ENCODE data around the gene OTOP2. TPM values are rescaled to one million over a fixed set of nuclear protein-coding genes. Genes with fewer than 3 reads are reported as not detected.

Gene OTOP2
- total and polyA plus RNA-seq, 2 experiments from 2014 or later: not detected

DNA sequence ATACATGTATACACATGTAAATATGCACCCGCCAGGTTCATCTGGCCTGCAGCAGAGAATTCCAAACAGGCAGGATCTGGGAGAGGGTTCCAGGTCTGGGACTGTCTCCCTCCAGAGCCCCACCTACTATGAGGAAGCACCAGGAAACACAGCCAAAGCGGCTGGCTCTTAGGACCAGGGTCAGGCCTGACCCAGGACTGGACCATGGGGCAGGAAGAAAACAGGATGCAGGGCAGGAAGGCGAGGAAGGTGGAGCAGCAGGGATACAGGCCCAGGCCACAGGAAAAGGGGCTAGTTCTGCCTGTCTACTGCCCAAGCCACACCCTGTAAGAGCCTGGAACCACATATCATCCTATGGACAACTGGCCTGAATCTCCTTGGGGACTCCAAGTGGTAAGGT is 46.3 kb downstream of the OTOP2 start:
- Histone ChIP-seq H3K4me3 (no peak overlapping the region), H3F3A (ENCODE audit: insufficient read depth) (no peaks in the 10 kb centered on the region), H3K36me3 (ENCODE audit: low read depth) (no peaks in the 10 kb centered on the region), H3K9me3 (ENCODE audit: low read depth) (no peaks in the 10 kb centered on the region), H3K4me1 (ENCODE audit: insufficient read depth) (no peaks in the 10 kb centered on the region), H3K9ac (no peak overlapping the region), H3K79me2 (ENCODE audit: insufficient read depth) (no peaks in the 10 kb centered on the region), H3K9me2 (ENCODE audit: insufficient read depth) (no peaks in the 10 kb centered on the region), H3K27ac (no peak overlapping the region), H4K20me1 (ENCODE audit: insufficient read depth) (no peaks in the 10 kb centered on the region), H3K4me2 (ENCODE audit: unreplicated experiment) (no peak overlapping the region), H3K27me3 (replicated peaks; ENCODE audit: insufficient read depth) (peaks cover 27% of the 10 kb centered on the region), H2AFZ (no peak overlapping the region)
- in situ Hi-C loops (cut with MboI): no loop called here
- 85 to 96% methylated on average over 3 of the region's 3 CpGs for WGBS, 2 experiments (ENCODE audit: low coverage in 1 of 2, low lambda C conversion rate in 2 of 2, missing lambda C conversion rate in 2 of 2)
- no peak for DNase-seq
- no peak for TF ChIP-seq EZH2 (IDR thresholded peaks at IDR 0.05; ENCODE audit: insufficient read depth, poor library complexity, severe bottlenecking)
- no peak for TF ChIP-seq EZH2phosphoT487 (IDR thresholded peaks at IDR 0.05; ENCODE audit: insufficient read depth, low read depth)

DNA sequence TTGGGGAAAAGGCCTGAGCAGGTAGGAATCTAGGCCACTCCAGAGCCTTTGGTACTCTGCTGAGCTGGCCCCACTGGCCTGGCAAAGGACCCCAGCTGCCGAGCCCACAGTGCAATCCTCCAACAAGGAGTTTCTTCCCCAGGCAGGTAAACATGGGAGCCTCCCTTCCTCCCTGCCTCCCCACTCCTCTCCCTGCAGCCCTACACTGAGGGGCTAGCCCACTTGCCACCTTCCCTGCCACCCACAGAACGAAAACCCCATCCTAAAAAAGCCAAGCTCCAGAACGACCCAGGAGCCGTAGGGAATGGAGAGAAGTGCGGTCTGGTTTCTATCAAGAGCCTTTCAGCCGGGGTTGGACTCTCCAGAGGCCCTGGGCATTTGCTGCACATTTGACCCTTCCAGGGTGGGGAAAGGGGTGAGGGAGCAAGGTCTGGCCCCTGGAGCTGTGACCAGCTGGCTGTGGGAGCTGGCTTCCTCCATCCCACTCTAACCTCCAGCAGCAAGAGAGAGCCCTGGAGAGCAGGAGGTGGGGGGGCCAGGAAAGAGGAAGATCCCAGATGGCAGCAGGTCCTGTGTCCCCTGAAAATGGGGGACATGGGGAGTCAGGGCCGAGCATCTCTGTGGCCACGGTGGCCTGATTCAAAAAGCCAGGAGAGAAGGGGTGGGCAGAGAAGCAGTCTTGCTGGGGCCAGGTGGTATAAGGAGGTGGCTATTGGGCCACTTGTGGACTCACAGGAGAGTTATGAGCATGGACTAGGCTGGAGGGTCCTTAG is 47.2 kb downstream of the OTOP2 start:
- TF ChIP-seq EZH2 (IDR thresholded peaks at IDR 0.05; ENCODE audit: insufficient read depth, poor library complexity, severe bottlenecking): no peak
- TF ChIP-seq EZH2phosphoT487 (IDR thresholded peaks at IDR 0.05; ENCODE audit: insufficient read depth, low read depth): no peak
- H3K4me2 ChIP-seq (ENCODE audit: unreplicated experiment): no peak overlapping the region
- WGBS, 2 experiments (ENCODE audit: low coverage in 1 of 2, low lambda C conversion rate in 2 of 2, missing lambda C conversion rate in 2 of 2): 86% methylated on average over 8 of the region's 8 CpGs

DNA sequence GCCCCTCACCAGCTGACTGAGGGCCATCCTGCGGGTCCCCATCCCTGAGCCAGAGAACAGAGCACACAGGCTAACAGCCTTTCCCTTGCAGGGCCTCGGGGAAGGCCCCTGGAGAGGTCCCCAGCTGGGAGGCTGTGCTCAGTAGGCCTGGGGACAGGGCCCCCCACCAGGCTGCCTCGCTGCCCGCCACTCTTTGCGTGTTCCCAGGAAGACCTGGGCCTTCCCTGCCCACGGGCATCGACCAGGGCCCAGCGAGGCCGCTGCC is 47.7 kb downstream of the OTOP2 start:
- 29 to 43% methylated on average over 8 to 9 of the region's 9 CpGs for WGBS, 2 experiments (ENCODE audit: low coverage in 1 of 2, low lambda C conversion rate in 2 of 2, missing lambda C conversion rate in 2 of 2)
- no peak for DNase-seq
- Histone ChIP-seq H3K27me3 (replicated peaks; ENCODE audit: insufficient read depth) (peaks cover 28% of the 10 kb centered on the region), H3K9ac (no peak overlapping the region), H3K36me3 (ENCODE audit: low read depth) (no peaks in the 10 kb centered on the region), H4K20me1 (ENCODE audit: insufficient read depth) (no peaks in the 10 kb centered on the region), H3K4me2 (ENCODE audit: unreplicated experiment) (no peak overlapping the region), H3K9me3 (ENCODE audit: low read depth) (no peaks in the 10 kb centered on the region), H3K27ac (no peak overlapping the region), H2AFZ (no peak overlapping the region), H3K79me2 (ENCODE audit: insufficient read depth) (no peaks in the 10 kb centered on the region), H3K4me3 (no peak overlapping the region), H3K9me2 (ENCODE audit: insufficient read depth) (no peaks in the 10 kb centered on the region), H3F3A (ENCODE audit: insufficient read depth) (no peaks in the 10 kb centered on the region), H3K4me1 (ENCODE audit: insufficient read depth) (no peaks in the 10 kb centered on the region)
- TF ChIP-seq EZH2phosphoT487 (IDR thresholded peaks at IDR 0.05; ENCODE audit: insufficient read depth, low read depth) (no peak), EZH2 (IDR thresholded peaks at IDR 0.05; ENCODE audit: insufficient read depth, poor library complexity, severe bottlenecking) (no peak)
- in situ Hi-C loops (cut with MboI): no loop called here

More for the DNA sequence above, 47.2 kb downstream of the OTOP2 start:
- Histone ChIP-seq H3K79me2 (ENCODE audit: insufficient read depth) (no peaks in the 10 kb centered on the region), H3K4me1 (ENCODE audit: insufficient read depth) (no peaks in the 10 kb centered on the region), H3F3A (ENCODE audit: insufficient read depth) (no peaks in the 10 kb centered on the region), H3K9ac (no peak overlapping the region), H3K36me3 (ENCODE audit: low read depth) (no peaks in the 10 kb centered on the region), H2AFZ (no peak overlapping the region), H3K4me3 (no peak overlapping the region), H3K27ac (no peak overlapping the region), H3K9me2 (ENCODE audit: insufficient read depth) (no peaks in the 10 kb centered on the region), H3K27me3 (replicated peaks; ENCODE audit: insufficient read depth) (peaks cover 28% of the 10 kb centered on the region), H4K20me1 (ENCODE audit: insufficient read depth) (no peaks in the 10 kb centered on the region), H3K9me3 (ENCODE audit: low read depth) (no peaks in the 10 kb centered on the region)
- in situ Hi-C loops (cut with MboI): no loop called here
- no peak for DNase-seq

DNA sequence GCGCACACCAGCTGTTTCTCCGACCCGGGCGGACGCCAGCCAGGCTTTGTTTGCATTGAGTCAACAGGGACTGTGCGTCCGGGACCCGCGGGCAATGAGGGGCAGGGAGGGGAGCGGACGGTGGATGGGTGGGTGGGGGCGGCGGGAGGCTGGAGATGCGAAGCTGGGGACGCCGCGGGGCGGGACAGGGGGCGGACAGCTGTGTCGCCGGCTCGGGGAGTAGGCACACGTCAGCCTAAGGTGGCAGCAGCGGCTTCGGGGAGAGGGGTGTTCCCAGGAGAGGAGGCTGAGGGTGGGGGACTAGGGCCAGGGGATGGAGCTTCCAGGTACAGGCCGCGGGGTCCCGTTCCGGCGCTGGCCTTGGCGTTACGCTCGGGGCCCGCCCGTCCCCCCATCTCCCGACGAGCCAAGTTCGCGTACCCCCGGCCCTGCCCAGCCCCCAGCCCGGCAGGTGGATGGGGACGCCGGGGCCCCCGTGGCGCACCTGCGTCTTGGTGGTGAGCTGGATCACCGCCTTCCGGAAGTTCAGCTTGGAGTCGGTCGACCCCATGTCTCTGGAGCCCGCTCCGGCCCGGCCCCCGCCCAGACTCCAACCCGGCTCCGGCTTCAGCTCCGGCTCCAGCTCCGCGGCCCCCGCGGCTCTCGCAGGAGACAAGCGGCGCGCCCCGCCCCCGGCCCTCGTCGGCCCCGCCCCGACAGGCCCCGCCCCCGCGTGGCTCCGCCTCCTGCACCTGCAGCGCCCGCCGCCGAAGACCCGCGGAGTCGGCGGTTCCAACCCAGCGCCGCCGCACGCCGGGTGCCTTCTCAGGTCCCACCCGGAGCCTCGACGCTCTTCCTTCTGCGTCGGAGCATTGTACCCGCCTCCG is 48.3 kb downstream of the OTOP2 start, which contains the start of gene HID1:
TSS of gene HID1 (minus strand) at position 653 of the 866 bp plus-strand sequence. CDS start at position 550, 103 bp downstream.
- WGBS, 2 experiments (ENCODE audit: low coverage in 1 of 2, low lambda C conversion rate in 2 of 2, missing lambda C conversion rate in 2 of 2): 7 to 10% methylated on average over 28 to 38 of the region's 95 CpGs
- Histone ChIP-seq H3K9me2 (ENCODE audit: insufficient read depth) (no peaks in the 10 kb centered on the region), H2AFZ (no peak within 1 kb of the TSS), H3K9me3 (ENCODE audit: low read depth) (no peaks in the 10 kb centered on the region), H3K4me1 (ENCODE audit: insufficient read depth) (no peaks in the 10 kb centered on the region), H3K4me3 (peak within 1 kb of the TSS; percentile 55), H3K27ac (no peak within 1 kb of the TSS), H3K27me3 (replicated peaks; ENCODE audit: insufficient read depth) (peaks cover 28% of the 10 kb centered on the region), H3F3A (ENCODE audit: insufficient read depth) (no peaks in the 10 kb centered on the region), H3K9ac (no peak within 1 kb of the TSS), H3K36me3 (ENCODE audit: low read depth) (no peaks in the 10 kb centered on the region), H4K20me1 (ENCODE audit: insufficient read depth) (no peaks in the 10 kb centered on the region), H3K79me2 (ENCODE audit: insufficient read depth) (no peaks in the 10 kb centered on the region), H3K4me2 (ENCODE audit: unreplicated experiment) (peak within 1 kb of the TSS; percentile 16)
- in situ Hi-C loops (cut with MboI): no loop called here
- TF ChIP-seq EZH2phosphoT487 (IDR thresholded peaks at IDR 0.05; ENCODE audit: insufficient read depth, low read depth) (no peak), EZH2 (IDR thresholded peaks at IDR 0.05; ENCODE audit: insufficient read depth, poor library complexity, severe bottlenecking) (no peak)
- DNase-seq: peak; percentile 43
